Measurements from ENCODE around the gene TEAD1. TPM values are rescaled to one million over a fixed set of nuclear protein-coding genes. Genes with fewer than 3 reads are reported as not detected.

TEAD1 gene
- total and polyA plus RNA-seq, 2 donors (not counting 3 experiments of a cell fraction or from before 2014, with no cell fraction given): 15.3 to 49.0 TPM

GRCh38 chr11:12949453-12949852, 275.2 kb downstream of the TEAD1 start:
- no peak for FAIRE-seq
- Histone ChIP-seq H3K9me1 (replicated peaks; ENCODE audit: control insufficient read depth, extremely low read depth, insufficient read depth, low read length) (no peaks in the 10 kb centered on the region), H3K4me2 (ENCODE audit: insufficient read depth, low read length) (no peak overlapping the region), H3K9ac (replicated peaks; ENCODE audit: extremely low read depth, insufficient read depth, low read length) (no peak overlapping the region), H2AFZ (ENCODE audit: low read depth, low read length) (no peak overlapping the region), H3K79me2 (ENCODE audit: control insufficient read depth, insufficient read depth, low read length) (no peaks in the 10 kb centered on the region), H3K9me3 (replicated peaks; ENCODE audit: control insufficient read depth, insufficient read depth, low read length) (no peaks in the 10 kb centered on the region), H3K27me3 (ENCODE audit: control insufficient read depth in 2 of 2, insufficient read depth in 2 of 2, low read length in 2 of 2) (peaks cover 0 to 5% of the 10 kb centered on the region in 2 experiments), H4K20me1 (replicated peaks; ENCODE audit: control insufficient read depth, extremely low read depth, insufficient read depth, low read length) (no peaks in the 10 kb centered on the region), H3K27ac (ENCODE audit: insufficient read depth, low read depth, low read length) (no peak overlapping the region), H3K4me1 (ENCODE audit: control insufficient read depth, extremely low read depth, insufficient read depth, low read length) (no peaks in the 10 kb centered on the region), H3K4me3 (replicated peaks in 1 of 3; ENCODE audit: insufficient read depth in 1 of 3, low read depth in 1 of 3, low read length in 3 of 3) (no peak overlapping the region), H3K36me3 (ENCODE audit: control insufficient read depth in 2 of 2, extremely low read depth in 1 of 2, insufficient read depth in 2 of 2, low read length in 2 of 2) (no peaks in the 10 kb centered on the region)
- TF ChIP-seq JUN (IDR thresholded peaks at IDR 0.05; ENCODE audit: borderline replicate concordance, insufficient read depth, insufficient read length, low read depth): no peak
- TF ChIP-seq FOS (IDR thresholded peaks at IDR 0.05; ENCODE audit: borderline replicate concordance, insufficient read depth, low read length): no peak
- no peak for TF ChIP-seq MAX (IDR thresholded peaks at IDR 0.05; ENCODE audit: insufficient read depth, insufficient read length)
- TF ChIP-seq GATA2 (IDR thresholded peaks at IDR 0.05; ENCODE audit: insufficient read depth, insufficient read length, low read depth, low read length): no peak
- TF ChIP-seq MYC (IDR thresholded peaks at IDR 0.05; ENCODE audit: low read depth, low read length): no peak
- TF ChIP-seq CTCF (IDR thresholded peaks at IDR 0.05; ENCODE audit: extremely low read depth in 1 of 2, insufficient read depth in 1 of 2, low read depth in 1 of 2, low read length in 2 of 2): no peak
- no peak for TF ChIP-seq POLR2A (IDR thresholded peaks at IDR 0.05; ENCODE audit: low read depth, low read length)
- no peak for TF ChIP-seq POLR2AphosphoS5 (IDR thresholded peaks at IDR 0.05; ENCODE audit: insufficient read depth, low read depth, low read length)
- no peak for TF ChIP-seq EZH2 (IDR thresholded peaks at IDR 0.05; ENCODE audit: borderline replicate concordance, low read depth, low read length, severe bottlenecking)
- no peak for DNase-seq (ENCODE audit: low read depth, low spot score)
- intact Hi-C loops (cut with micrococcal nuclease): no loop called here
- POLR2A ChIA-PET: no interaction called here
- dilution Hi-C loops (cut with MboI; ENCODE audit: extremely low pct_ligation_motif_present, low sequenced_read_pairs): no loop called here
- CTCF ChIA-PET: interaction anchor here (1.0 to 3.0 kb wide), 4 partner anchors 8 to 661 kb away, joined by 3 to 12 read pairs (median 4); no protein-coding TSS in a partner anchor
- BruUV-seq (replicated peaks): no TSS peak
